ENCODE measurements around the gene ANGPTL1.
"Not testable (repeated sequence)": the region's sequence is repeated elsewhere in the genome, so short reads cannot be mapped to it uniquely, and the experiment has no call there.

ANGPTL1 gene

GRCh38 chr1:178868706-178869105 is 2.2 kb downstream of the ANGPTL1 start:
- DNase-seq (ENCODE audit: low read depth, low spot score), result no peak

DNA sequence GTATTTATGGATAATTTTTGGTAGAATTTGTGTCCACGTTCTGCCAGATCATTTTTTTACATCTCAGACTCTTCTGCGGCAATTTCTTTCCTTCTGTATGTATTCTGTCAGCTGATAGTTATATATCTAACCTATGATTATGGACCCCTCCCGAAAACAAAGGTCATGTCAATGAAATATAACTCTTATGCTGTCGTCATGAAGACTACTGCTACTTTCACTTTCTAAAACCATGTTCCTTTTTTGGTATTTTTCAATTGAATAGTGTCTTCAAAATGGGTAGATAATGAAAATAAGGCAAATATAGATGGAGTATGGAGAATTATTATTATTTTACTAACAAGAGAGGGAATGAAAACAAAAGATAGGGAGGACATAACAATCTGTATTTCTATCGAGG is 3.2 kb downstream of the ANGPTL1 start:
- DNase-seq (ENCODE audit: low read depth, low spot score), result no peak

DNA sequence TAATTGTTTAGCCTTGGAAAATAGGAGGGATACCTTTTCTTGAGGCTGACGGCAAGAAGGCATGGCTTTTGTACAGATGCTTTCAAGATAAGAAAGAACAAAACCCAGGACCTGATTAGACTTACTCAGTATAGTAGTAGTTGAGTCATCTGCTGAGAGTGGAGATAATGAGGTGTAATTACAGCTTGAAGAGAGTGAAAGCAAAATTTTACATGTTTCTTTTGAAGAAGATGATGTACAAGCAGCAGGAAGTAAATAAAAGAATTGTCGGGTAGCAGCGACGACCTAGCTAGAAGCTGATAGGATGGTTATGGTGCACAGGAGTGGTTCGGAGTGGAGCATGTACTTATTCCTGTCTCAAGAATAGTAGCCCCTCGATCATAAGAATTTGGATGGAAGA is 6.6 kb downstream of the ANGPTL1 start:
- DNase-seq (ENCODE audit: low read depth, low spot score), result no peak

GRCh38 chr1:178862864-178863263 is 8.0 kb downstream of the ANGPTL1 start:
- DNase-seq (ENCODE audit: low read depth, low spot score), result no peak

DNA sequence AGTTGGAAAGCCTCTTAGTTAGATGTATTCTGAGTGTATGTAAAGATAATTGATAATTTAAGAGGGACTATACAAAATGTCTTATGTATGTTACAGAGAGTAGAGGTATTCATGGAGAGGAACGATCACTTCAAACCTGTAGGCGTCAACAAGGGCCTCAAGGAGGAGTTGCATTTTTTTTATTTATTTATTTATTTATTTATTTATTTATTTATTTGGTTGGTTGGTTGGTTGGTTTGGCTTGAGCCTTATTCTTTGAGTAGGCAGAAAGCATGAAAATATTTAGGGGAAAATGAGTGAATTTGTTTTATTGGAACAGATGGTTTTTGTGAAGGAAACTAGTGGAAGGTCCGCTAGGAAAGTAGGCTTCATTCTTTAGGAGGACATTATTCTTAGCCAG is 8.5 kb downstream of the ANGPTL1 start:
- DNase-seq (ENCODE audit: low read depth, low spot score), result no peak

GRCh38 chr1:178857126-178857525 is 13.8 kb downstream of the ANGPTL1 start:
- DNase-seq (ENCODE audit: low read depth, low spot score), result no peak

- no peak for DNase-seq (ENCODE audit: low read depth, low spot score)
Observed at GRCh38 chr1:178849918-178850317, 21.0 kb downstream of the ANGPTL1 start.

DNA sequence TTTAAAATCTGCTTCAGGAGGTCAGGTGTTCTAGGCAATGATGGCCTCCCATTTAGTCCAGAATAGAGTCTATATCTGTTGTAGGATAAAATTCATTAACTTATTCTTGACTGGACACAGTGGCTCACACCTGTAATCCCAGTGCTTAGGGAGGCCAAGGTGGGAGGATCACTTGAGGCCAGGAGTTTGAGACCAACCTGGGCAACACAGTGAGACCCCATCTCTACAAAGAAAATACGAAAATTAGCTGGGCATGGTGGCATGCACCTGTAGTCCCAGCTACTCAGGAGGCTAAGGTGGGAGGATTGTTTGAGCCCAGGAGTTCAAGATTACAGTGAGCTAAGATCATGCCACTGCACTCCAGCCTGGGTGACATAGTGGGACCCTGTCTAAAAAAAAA is 23.0 kb downstream of the ANGPTL1 start:
- not testable (repeated sequence) for DNase-seq (ENCODE audit: low read depth, low spot score)

DNA sequence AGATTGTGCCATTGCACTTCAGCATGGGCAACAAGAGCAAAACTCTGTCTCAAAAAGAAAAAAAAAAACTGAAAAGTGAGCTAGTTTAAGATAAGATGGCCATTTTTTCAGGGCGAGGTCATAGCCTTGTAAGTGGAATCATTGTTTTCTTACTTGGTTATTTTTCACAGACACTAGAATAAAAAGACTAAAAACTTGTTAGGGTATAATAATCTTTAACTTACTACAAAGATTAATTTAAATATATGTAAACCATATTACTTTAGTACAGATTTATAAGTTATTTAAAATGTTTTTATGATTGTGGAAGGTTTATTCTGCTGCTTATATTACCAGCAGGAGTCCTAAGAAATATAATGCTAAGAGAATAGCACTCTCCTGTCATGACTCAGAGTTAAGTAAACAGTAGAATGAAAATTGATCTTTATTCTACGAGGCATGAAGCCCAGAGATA is 23.5 kb downstream of the ANGPTL1 start:
- no peak for DNase-seq (ENCODE audit: low read depth, low spot score)

DNA sequence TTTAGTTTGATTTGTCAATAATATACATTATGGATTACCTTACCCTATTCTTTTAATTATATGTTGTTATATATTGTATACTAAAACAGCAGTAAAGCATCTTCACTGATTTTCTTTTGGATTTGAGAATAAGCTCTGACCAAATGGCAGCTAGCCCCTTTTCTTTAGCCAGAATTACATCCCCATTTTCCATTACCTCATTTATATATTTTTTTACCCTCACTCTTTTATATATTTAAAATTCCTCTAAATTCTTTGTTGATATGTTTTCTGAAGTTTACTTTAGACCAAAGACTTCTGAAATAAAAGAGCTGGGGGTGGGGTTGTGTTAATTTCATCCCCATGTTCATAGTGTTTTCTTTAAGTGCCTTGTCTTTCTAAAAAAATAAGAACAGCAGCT is 24.6 kb downstream of the ANGPTL1 start:
- DNase-seq (ENCODE audit: low read depth, low spot score), result no peak

GRCh38 chr1:178844436-178844835 is 26.4 kb downstream of the ANGPTL1 start:
- DNase-seq (ENCODE audit: low read depth, low spot score), result no peak

DNA sequence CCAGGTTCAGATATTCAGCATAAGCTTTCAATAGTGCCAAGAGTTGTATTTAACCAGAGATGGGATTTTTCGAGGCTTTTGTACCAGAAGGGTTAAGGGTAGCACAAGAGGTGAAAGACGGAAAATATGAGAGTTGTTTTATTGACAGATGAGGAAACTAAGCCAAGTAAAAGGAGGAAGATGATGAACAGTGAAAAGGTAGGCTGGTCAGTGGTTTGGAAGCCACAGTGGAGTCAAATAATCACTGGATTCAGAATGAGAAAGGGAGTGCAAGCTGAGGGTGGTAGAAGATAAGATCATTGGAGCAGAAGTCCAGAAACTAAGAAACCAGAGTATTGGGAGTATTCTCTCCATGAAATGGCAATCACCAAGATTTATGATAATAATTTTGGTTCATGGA is 45.7 kb downstream of the ANGPTL1 start:
- no peak for DNase-seq (ENCODE audit: low read depth, low spot score)

DNA sequence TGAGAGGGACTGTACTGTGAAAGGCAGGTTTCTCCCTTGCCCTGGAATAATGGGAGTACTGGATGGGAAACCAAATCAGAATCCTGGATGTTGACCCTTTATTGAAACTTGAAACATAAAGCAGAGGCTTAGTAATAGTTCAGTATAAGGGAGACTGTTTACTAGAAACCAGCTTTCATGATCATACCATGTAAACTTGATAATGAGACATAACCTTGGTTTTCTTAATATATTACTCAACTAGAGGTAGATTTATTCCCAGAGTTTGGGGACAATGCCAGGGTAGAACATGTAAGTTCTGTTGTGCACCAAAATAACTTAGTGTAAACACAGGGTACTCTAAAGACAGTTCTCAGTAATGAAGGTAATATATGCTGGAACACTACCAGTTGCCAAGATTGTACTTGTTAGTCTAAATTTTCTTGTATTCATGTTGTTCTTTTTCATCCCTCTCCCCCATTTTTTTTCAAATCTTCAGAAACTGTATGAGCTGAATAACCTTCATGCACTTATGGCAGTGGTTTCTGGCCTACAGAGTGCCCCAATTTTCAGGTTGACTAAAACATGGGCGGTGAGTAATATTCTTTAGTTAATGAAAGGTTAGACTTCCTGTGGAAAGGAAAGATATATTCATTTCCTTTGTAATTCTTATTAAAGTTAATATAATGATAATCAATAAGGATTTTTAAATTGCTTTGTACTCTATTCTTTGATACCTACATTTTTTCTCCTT is 49.6 kb downstream of the ANGPTL1 start:
- no peak for DNase-seq (ENCODE audit: low read depth, low spot score)

DNA sequence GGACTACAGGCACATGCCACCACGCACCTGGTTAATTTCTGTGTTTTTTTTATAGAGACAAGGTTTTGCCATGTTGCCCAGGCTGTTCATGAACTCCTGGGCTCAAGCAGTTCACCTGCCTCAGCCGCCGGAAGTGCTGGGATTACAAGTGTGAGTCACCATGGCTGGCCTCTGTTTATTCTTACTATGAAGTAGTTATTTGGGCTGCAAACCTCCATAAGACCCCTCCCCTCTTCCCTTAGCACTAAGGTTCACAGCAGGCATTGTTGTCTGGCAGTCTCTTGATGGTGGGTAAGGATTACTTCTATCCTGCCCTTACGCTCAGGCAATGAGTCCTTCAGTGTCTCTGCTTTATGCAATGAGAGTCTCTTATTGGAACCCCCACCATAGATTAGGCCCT is 51.8 kb downstream of the ANGPTL1 start:
- DNase-seq (ENCODE audit: low read depth, low spot score), result no peak

DNA sequence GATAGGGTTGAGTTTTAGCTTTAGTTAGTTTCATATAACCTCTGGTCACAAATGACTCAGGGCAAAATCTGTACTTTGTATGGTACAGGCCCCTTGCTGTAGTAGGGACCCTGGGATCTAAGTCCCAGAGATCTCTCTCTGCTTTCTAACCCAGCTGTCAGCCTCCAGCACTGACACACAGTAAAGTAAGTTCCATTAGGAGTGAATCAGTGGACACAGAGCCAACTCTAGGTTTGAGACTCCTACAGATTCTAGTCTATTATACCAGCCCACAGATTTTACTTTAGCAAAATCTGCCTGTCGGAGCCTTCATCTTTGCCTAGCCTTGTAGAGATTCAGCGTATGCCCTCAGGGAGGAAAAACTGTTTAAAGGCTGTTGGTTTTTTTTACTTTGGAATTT is 52.5 kb downstream of the ANGPTL1 start:
- DNase-seq (ENCODE audit: low read depth, low spot score), result no peak

- DNase-seq (ENCODE audit: low read depth, low spot score), result no peak
Observed at GRCh38 chr1:178810585-178810984, 60.3 kb downstream of the ANGPTL1 start.

GRCh38 chr1:178808529-178808928 is 62.3 kb downstream of the ANGPTL1 start:
- no peak for DNase-seq (ENCODE audit: low read depth, low spot score)

DNA sequence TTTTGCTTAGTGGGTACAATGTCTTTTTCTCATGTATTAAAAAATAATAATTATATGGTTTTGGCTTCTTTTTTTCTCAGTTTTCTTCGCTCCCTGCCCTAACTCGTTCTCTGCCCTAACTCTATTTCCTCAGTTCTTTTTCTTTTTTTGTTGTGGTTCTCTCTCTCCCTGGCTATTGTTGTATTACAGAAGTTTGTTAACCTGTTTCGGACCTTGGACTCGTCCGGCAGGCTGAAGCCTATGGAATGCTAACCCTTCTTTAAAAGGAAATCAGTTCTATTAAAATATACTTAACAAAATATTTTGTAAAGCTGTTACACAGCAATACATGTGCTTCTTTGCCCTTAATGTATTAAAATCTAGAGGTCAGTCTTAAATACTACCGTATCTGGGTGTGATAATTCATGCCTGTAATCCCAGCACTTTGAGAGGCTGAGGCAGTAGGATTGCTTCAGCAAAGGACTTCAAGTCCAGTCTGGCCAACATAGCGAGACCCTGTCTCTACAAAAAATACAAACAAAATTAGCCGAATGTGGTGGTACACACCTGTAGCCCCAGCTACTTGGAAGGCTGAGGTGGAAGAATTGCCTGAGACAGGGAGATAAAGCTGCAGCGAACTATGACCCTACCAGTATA is 64.1 kb downstream of the ANGPTL1 start:
- DNase-seq (ENCODE audit: low read depth, low spot score), result no peak

DNA sequence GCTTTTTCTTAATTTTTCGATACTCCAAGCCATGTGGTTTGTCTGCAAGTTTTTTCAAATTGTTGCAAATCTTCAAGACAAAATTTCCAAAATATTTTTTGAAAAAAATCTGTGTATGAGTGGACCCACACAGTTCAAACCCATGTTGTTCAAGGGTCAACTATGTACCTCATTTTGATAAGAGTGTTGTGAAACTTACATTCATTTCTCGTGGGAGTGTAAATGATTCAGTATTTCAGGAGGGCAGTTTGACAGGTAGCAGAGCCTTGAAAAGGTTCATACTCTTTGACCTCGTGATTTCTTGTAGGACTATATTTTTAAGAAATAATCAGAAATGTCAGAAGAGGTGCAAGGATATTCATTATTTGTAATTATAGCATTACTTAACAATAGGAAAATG is 68.0 kb downstream of the ANGPTL1 start:
- DNase-seq (ENCODE audit: low read depth, low spot score), result no peak

Data from smooth muscle cell of the brain vasculature (primary cell).